ENCODE measurements around the gene RYR1.

DNA sequence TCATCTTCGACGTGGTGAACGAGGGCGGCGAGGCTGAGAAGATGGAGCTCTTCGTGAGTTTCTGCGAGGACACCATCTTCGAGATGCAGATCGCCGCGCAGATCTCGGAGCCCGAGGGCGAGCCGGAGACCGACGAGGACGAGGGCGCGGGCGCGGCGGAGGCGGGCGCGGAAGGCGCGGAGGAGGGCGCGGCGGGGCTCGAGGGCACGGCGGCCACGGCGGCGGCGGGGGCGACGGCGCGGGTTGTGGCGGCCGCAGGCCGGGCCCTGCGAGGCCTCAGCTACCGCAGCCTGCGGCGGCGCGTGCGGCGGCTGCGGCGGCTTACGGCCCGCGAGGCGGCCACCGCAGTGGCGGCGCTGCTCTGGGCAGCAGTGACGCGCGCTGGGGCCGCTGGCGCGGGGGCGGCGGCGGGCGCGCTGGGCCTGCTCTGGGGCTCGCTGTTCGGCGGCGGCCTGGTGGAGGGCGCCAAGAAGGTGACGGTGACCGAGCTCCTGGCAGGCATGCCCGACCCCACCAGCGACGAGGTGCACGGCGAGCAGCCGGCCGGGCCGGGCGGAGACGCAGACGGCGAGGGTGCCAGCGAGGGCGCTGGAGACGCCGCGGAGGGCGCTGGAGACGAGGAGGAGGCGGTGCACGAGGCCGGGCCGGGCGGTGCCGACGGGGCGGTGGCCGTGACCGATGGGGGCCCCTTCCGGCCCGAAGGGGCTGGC lies 131.6 kb downstream of the RYR1 start:
- TF ChIP-seq CTCF (IDR thresholded peaks at IDR 0.05) (no peak), POLR2A (IDR thresholded peaks at IDR 0.05) (no peak)

Data from body of pancreas (tissue), 4 donors.